GM19043 (cell line): ENCODE results near the gene MCUR1.
"Not testable (repeated sequence)": the region's sequence is repeated elsewhere in the genome, so short reads cannot be mapped to it uniquely, and the experiment has no call there.

Experiments used
- ATAC-seq: cut with Tn5 transposase; IDR thresholded peaks from one replicate; pipeline ENCODE4 v1.9.1; 2021; ENCODE audit warnings: low read depth; ENCODE audit not compliant: unreplicated experiment

The MCUR1 gene, protein sequence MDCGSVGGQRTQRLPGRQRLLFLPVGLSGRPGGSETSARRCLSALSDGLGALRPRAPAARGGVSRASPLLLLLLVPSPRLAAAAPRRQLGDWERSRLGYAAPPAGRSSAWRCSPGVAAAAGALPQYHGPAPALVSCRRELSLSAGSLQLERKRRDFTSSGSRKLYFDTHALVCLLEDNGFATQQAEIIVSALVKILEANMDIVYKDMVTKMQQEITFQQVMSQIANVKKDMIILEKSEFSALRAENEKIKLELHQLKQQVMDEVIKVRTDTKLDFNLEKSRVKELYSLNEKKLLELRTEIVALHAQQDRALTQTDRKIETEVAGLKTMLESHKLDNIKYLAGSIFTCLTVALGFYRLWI

DNA sequence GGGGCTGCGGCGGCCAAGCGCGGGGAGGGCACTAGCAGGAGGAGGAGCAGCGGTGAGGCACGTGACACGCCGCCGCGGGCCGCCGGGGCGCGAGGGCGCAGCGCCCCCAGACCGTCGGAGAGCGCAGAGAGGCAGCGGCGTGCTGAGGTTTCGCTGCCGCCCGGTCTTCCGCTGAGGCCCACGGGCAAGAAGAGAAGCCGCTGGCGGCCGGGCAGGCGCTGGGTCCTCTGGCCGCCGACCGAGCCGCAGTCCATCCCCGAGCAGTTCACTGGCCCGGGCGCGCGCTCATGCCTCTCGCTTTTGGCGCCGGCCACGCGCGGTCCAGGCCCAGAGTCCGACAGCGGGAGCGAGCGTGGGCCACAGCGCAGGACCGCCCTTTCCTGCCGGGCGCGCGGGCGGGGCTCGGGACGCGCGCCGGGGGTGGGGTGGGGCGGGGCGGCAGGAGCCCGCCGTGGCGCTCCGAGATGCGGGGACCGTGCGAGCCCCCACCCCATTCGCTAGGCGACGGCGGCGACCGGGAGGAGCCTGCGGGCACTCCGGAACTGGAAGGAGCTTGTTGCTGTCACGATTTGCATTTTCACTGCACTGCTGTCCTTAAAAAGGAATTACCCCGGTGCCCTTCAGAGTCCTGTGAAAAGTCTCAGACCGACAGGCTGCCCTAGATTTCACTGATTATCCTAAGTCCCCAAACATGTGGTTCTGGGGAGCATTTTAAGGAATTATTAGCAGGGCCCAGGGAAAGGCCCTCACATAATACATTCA is at the start of gene MCUR1:
Gene MCUR1, minus strand, starts transcription at position 382 of the 762 bp plus-strand sequence. Its CDS starts 128 bp downstream, at position 254.
- ATAC-seq = peak; percentile 77

DNA sequence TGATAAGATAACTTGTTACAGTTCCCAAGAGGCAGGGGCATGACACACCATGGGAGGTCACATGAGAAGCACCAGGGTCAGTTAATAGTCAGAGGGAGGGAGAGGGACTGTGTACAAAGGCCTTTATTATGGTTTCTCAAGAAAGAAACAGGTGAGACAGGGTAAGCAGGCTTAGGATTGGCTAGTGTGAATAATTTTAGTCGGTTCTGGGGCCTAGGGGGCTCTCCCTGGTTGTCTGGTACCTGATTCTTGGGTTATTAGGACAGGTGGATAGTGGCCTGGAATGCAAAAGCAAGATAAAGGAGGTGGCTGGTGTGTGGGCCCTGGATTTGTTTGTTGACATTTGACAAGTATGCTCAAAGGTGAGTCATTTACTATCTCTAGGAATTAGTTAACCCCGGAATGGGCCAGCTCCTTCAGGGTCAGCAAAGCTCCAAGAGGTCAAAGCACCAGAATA is 49.4 kb upstream of the MCUR1 start:
- no peak for ATAC-seq

DNA sequence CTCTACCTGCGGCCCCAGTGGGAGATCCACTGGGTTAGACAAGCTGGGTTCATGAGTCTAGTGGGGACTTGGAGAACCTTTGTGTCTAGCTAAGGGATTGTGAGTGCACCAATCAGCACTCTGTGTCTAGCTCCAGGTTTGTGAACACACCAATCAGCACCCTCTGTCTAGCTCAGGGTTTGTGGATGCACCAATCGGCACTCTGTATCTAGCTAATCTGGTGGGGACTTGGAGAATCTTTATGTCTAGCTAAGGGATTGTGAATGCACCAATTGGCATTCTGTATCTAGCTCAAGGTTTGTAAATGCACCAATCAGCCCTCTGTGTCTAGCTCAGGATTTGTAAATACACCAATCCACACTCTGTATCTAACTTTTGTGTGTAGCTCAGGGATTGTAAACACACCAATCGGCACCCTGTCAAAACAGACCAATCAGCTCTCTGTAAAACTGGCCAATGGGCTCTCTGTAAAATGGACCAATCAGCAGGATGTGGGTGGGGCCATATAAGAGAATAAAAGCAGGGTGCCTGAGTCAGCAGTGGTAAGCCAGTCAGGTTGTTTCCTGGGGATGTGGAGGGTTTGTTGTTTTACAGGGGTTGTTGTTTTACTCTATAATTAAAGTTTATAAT is 46.3 kb upstream of the MCUR1 start:
- ATAC-seq = not testable (repeated sequence)

DNA sequence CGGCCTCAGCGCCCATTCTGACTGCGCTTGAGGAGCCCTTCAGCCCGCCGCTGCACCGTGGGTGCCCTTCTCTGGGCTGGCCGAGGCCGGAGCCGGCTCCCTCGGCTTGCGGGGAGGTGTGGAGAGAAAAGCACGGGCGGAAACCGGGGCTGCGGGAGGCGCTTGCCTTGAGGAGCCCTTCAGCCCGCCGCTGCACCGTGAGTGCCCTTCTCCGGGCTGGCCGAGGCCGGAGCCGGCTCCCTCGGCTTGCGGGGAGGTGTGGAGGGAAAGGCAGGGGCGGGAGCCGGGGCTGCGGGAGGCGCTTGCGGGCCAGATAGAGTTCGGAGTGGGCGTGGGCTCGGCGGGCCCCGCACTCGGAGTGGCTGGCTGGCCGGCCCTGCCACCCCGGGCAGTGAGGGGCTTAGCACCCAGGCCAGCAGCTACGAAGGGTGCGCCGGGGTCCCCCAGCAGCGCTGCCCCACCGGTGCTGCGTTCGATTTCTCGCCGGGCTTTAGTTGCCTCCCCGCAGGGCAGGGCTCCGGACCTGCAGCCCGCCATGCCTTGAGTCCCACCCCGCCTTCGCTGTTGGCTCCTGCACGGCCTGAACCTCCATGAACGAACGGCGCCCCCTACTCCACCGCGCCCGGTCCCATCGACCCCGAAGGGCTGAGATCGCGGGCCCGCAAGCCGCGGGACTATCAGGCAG is 45.7 kb upstream of the MCUR1 start:
- ATAC-seq = no peak

DNA sequence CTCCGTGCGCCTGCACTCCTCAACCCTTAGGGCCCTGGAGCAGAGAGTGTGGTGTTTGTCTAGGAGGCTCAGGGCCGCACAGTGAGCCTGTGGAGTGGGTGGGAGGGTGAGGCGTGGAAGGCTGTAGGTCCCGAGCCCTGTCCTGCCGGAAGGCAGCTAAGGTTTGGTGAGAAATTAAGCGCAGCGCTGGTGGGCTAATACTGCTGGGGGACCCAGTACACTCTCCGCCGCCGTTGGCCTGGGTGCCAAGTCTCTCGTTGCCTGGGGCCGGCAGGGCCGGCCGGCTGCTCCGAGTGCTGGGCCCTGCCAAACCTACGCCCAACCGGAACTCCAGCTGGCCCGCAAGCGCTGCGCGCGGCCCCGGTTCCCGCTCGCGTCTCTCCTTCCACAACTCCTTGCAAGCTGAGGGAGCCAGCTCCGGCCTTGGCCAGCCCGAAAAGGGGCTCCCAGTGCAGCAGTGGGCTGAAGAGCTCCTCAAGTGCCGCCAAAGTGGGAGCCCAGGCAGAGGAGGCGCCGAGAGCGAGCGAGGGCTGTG is 40.4 kb upstream of the MCUR1 start:
- ATAC-seq = no peak

DNA sequence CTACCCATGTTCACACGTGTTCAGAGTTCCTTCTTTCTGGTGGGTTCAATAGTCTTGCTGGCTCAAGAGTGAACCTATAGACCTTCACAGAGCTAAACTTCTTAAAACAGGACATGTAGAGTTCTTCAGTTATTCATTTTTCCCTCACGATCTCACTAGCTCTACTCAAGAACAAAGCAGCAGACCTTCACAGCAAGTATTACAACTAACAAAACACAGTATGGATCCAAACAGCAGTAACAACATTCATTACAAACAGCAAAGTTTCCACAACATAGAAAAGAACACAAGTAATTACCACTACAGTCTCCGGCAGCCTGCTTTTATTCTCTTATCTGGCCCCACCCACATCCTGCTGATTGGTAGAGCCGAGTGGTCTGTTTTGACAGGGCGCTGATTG is 39.5 kb upstream of the MCUR1 start:
- ATAC-seq = no peak

DNA sequence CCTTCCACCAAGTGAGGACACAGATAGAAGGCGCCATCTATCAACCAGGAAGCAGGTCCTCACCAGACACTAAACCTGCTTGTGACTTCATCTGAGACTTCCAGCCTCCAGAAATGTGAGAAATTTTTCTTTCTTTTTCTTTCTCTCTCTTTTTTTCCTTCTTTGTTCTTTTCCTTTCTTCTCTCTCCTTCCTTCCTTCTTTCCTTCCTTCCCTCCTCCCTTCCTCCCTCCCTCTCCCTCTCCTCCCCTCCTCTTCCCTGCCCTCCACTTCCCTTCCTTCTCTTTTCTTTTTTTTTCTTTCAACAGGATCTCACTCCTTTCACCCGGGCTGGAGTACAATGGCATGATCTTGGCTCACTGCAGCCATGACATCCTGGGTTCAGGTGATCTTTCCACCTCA is 37.4 kb upstream of the MCUR1 start:
- no peak for ATAC-seq

DNA sequence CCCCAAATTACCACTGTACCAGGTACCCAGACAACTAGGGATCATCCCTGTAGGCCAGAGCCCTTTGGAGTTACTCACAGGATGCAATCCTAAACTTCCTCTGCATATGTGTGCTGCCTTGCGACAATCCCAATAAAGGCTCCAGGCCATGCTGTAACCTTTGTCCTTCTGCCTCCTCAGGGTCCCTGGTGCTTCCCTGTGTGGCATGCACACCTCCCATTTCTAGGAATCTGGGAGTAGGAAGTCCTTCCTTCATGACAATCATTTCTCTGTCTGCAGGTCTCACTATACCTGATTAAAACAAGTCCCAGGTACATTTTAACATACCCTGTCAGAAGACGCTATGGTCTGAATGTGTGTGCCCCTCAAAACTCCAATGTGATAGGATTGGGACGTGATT is 37.0 kb upstream of the MCUR1 start:
- ATAC-seq = no peak

DNA sequence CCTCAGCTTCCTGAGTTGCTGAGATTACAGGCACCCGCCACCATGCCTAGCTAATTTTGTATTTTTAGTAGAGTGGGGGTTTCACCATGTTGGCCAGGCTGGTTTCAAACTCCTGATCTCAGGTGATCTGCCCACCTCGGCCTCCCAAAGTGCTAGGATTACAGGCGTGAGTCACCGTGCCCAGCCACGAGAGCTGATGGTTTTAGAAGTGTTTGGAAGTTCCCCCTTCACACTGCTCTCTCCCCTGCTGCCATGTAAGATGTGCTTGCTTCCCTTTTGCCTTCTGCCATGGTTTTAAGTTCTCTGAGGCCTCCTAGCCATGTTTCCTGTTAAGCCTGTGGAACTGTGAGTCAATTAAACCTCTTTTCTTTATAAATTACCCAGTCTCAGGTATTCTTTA is 36.3 kb upstream of the MCUR1 start:
- ATAC-seq = not testable (repeated sequence)

DNA sequence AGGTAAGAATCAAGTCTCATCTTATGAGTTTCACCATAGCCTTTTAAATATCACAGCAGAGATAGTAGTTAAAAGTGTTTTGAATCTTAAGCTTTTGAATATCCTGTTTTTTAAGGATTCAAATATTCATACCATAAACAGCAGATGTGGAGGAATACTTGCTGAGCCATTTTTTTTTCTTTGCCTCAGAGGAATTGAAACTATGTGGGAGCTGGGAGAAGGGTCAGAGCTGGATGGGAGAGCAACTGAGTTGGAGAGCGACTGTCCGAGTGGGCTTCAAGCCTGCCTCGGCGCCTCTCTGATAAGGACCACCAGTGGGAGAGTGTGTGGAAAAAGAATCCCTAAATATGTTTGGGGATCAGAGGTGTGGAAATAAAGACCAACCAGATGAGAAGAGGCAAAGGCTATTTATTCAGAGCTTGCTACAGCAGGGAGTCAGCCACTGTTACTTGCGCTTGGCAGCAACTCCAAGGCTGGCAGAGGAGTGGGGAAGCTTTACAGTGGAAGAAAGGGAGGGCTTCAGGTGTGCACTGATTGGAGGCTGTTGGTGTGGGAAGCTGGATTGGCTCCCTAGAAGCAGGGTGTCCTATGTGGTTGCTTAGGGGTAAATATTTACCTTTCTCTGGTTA is 34.3 kb upstream of the MCUR1 start:
- ATAC-seq = no peak

DNA sequence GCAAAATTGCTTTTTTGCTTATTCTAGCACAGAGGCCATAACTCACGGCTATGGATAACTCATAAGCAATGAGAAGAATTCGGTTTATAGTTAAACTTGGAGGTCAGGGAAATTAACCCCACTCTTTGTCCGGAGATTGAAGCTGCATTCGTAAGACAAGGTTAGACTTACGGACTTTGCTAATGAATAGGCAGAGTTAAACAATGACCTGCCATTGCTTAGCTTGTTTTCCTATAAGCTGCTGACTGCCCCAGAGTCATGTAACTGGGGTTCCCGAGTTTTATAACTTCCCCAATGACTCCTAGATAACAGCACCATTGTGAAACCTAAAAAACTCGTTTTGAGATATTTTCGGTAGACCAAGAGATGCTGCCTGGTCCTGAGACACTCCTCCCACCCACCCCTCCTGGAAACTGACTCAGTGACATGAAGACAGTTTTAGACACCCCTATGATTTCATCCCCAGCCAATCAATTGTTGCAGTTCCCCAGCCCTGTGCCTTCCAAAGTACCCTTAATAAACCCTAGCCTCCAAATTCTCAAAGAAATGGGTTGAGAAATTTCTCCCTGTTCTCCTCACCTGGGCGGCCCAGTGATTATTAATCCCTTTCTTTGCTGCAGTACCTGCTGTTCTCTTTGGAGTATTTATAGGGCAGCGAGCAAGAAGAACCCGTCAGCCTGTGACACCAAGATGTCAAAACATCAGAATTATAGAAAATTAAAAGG is 33.1 kb upstream of the MCUR1 start:
- ATAC-seq = no peak

DNA sequence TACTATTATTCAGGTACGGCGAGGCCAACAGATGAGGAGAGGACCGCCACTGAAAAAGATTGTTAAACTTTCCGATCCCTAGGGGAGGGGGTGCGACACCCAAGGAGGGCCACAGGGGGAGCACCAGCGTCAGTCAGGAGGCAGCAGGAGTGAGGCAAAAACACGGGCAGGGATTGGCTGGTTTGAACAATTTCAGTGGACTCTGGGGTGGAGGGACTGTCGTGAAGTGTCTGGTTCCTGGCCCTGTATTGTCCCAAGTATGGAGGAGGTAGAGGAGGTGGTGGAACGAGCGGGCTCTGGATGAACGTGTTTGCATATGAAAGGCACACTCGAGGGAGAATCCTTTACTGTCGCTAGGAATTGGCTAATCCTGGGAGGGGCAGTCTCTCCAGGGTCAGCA is 32.5 kb upstream of the MCUR1 start:
- ATAC-seq = no peak

DNA sequence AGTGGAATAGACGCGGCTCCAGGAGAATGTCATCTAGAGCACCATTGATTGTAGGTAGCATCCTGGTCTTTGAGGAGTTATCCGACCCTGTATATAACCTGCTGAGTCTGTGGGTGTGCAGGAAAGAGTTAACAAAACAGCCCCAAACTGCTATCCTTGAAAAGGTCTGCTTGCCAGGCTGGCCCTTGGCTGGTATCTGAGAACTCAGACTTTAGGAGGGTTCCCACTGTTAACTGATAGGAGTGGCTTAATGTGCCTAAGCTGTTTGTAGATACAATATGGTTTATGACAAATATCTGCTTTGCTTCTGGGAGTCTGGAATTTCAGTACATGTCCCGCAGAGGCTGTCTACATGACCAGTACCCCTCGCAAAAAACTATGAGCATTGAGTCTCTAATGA is 27.6 kb upstream of the MCUR1 start:
- ATAC-seq = no peak

DNA sequence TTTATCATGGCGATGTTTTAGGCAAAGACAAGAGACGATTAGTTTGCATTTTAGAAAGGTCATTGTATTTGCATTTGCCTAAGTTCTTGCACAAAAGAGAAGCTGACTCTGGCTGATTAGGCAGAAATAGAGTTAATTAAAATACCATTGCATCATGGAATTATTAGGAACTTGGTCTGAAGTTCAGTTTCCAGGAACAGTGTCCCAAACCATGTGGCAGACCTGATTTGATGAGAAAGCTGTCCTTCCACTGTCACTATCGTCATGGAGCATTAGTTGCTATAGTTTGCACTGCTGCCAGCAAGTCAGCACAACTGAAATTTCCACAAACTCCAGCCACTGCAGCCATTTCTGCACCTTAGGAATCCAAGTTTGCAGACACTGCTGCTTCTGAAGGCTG is 24.3 kb upstream of the MCUR1 start:
- no peak for ATAC-seq

DNA sequence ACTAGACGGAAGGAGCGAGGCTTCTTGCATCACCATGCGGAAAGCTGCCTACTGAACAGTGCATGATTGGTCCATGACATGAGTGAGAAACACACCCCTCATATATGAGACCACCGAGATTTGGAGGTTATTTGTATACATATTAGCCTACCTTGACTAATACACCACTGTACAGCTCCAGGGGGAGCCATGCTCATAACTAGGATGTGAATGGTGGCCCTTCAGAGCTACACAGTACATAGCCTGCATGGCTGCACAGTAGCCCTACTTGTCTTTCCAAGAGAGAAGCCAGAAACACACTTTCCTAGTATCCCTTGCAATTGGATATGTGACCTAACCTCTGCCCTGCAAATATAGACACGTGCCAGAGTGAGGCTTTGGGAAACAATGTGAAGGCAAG is 21.8 kb upstream of the MCUR1 start:
- ATAC-seq = no peak

DNA sequence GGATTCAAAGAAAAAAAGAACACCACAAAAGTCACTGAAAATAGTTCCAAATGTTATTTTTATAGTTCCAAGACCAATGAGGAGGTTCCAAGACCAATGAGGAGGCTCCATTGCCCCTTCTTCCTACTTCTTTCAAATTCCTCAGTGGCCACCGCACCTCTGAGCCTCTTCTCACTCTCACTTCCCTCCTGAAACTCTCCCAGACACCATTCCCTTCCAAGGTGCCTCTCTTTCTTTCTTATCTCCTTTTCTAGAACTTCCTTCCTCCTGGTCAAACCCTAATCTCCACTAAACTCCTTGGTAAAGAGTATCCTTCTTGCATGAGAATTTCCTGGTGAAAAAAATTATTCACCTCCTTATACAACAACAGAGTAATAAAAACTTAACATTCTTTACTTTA is 20.4 kb upstream of the MCUR1 start:
- no peak for ATAC-seq

DNA sequence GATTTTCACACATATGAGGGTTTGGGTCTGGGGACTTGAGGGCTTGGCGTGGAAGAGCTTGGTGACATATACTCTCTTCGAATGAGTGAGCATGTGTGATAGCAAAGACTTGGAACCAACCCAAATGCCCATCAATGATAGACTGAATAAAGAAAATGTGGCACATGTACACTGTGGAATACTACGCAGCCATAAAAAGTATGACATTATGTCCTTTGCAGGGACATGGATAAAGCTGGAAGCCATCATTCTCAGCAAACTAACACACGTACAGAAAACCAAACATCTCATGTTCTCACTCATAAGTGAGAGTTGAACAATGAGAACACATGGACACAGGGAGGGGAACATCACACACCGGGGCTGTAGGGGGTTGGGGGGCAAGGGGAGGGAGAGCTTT is 19.7 kb upstream of the MCUR1 start:
- not testable (repeated sequence) for ATAC-seq

DNA sequence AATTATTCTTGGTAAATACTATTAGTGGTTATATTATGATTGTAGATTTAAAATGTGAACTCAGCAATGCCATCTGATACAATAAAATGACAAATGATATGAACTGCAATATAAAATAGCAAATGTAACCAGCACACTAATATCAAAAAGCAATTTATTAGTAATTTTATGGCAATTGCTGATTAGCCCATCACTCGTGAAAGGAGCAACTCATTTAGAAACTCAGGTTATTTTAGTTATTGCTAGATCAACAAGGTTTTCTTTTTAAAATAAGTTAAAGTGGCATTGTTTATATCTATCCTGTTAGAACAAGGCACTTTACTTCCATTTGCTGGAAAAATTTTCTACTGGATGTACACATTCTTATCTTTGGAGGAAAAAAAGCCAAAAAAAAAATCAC is 18.4 kb upstream of the MCUR1 start:
- ATAC-seq = no peak

DNA sequence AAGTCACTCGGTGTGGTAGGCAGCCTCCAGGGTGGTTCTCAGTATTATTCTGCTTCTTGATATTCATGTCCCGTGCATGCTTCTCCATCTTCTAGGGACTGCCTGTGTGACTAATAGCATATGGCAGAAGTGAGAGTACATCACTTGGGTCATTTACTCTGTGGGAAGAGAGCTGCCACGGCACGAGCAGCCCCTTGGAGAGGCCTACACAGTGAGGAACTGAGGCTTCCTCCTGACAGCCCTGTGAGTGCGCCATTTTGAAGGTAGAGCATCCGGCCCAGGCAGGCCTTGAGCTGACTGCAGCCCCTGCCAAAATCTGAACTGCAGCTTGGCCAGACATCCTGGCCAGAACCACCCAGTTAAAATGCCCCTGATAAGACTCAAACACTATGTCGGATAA is 17.3 kb upstream of the MCUR1 start:
- no peak for ATAC-seq

DNA sequence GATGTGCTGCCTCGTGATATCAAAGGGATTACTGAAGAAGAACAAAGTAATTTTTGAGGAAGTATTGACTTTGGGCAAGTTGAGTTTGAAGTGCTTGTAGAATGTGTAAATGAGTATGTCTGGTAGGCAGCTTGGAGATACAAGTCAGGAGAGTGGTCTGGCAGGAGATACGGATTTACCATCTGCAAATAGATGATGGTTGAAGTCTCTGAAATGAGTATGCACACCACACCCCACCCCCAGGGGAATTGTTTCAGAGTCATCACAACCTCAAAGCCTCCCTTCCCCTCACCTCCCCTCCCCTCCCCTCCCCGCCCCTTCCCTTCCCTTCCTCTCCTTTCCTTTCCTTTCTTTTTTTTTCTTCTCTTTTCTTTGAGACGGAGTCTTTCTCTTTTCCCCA is 16.4 kb upstream of the MCUR1 start:
- no peak for ATAC-seq
